Erythroblast (primary cell): ENCODE measurements around the gene MAN2A1.

Experiments used
- GATA1 ChIP-seq: IDR thresholded peaks from 2 replicates; pipeline ENCODE4 v1.6.1; 2011; ENCODE audit warnings: low read depth, mild to moderate bottlenecking, control low read depth, low read length, moderate library complexity
- POLR2A ChIP-seq: IDR thresholded peaks from 2 replicates; pipeline ENCODE4 v1.6.1; 2011; ENCODE audit warnings: mild to moderate bottlenecking, low read length

- no peak for TF ChIP-seq POLR2A
- TF ChIP-seq GATA1, result no peak
Observed at GRCh38 chr5:109907189-109907588, 217.5 kb downstream of the MAN2A1 start.
